HG02759 (cell line): ENCODE results near the gene MFN2.
A peak's percentile ranks its signal among the peaks of the same experiment; 100 is the strongest.
"Not testable (repeated sequence)": the region's sequence is repeated elsewhere in the genome, so short reads cannot be mapped to it uniquely, and the experiment has no call there.

ENCODE experiments used
- ATAC-seq: cut with Tn5 transposase; IDR thresholded peaks from one replicate; pipeline ENCODE4 v1.9.1; 2021; ENCODE audit warnings: mild to moderate bottlenecking, moderate library complexity; ENCODE audit not compliant: unreplicated experiment

The MFN2 gene

DNA sequence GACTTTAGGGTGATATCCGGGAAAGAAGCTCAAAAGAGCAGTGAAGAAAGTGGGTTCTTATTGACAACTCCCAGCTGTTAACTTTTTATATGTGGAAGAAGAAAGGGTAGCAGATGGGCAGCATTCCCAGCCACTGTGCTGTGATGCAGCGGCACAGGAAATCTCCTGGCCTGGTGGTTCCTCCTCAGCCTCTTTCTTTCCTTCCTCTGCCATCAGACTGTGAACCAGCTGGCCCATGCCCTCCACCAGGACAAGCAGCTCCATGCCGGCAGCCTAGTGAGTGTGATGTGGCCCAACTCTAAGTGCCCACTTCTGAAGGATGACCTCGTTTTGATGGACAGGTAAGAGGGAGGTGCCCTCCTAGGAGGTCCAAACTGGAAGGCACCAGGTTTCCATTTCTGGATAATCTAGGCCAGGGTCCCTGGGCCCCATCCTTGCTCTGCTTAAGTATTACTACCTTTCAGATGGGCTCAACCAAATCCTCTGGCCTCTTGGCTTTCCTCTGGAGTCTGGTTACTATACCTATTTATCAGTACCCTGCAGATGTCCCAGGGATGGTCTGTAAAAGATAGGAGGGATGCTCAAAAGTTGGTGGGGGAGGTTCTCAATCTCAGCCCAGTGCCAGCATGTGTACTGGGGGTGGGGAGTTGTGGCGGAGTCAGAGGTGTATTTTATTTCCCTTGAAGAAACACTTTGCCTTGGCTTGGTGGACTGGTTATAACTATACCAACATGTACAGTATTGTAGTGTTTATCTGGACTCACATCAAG lies 17.0 kb downstream of the MFN2 start:
- ATAC-seq: no peak

DNA sequence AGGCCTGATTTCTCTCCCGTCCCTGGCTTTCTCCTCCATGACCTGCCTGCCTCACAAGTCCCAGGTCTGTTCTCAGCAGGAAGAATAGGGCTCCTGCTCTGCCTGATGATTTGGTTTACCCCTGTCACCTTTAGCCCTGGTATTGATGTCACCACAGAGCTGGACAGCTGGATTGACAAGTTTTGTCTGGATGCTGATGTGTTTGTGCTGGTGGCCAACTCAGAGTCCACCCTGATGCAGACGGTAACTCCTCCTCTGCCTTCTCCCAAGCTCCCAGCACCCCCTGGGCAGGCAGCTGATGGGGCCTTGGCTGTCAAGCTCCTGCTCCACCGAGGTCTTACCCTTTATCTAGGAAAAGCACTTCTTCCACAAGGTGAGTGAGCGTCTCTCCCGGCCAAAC lies 18.4 kb downstream of the MFN2 start:
- no peak for ATAC-seq

DNA sequence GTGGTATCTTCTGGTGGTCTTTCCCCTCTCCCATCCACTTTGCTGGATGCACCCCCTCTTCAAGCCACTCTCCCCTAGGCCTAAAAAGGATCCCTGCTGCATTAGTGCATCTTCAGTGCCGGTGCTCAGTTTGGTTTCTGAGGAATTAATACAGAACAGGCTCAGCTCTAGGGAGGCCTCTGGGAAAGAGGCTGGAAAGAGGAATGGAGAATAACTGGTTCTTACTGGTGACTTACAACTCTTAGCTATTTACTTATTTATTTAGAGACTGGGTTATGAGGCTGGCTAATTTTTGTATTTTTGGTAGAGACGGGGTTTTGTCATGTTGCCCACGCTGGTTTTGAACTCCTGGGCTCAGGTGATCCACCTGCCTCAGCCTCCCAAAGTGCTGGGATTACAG lies 19.0 kb downstream of the MFN2 start:
- no peak for ATAC-seq

DNA sequence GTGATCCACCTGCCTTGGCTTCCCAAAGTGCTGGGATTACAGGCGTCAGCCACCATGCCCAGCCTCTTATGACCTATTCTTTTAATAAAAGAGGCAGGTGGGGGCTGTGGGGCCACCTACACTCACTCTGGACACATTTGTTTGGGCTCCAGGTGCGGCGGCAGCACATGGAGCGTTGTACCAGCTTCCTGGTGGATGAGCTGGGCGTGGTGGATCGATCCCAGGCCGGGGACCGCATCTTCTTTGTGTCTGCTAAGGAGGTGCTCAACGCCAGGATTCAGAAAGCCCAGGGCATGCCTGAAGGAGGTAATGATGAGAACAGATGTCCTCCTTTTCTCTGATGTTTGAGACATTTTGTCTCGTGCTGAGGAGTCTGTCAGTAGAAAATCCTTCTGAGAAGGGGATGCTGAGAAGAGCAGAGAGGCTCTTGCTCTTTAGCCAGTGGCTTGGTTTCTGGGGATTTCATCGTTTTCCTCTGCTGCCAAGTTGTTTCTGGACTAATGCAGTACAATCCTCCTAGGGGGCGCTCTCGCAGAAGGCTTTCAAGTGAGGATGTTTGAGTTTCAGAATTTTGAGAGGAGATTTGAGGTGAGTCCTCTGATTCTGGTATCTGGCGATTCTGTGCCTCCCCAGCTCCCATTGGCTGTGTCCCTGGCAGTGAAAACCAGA lies 21.1 kb downstream of the MFN2 start:
- no peak for ATAC-seq

DNA sequence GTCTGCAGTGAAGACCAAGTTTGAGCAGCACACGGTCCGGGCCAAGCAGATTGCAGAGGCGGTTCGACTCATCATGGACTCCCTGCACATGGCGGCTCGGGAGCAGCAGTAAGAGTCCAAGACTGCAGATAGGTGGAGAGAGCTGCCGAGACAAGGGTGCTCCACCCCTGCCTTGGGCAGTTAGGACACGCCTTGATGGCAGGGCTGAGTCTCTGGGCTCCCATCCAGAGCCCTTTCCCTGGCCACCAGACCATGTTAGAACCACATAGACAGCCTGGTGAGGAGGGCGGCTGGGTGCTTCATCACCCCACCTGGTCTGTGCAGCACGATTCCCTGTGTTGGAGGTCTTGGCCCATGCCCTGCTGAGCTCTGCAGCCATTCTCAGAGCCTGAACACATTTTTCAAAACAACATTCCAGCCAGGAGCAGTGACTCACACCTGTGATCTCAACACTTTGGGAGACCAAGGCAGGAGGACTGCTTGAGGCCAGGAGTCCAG lies 21.8 kb downstream of the MFN2 start:
- no peak for ATAC-seq

DNA sequence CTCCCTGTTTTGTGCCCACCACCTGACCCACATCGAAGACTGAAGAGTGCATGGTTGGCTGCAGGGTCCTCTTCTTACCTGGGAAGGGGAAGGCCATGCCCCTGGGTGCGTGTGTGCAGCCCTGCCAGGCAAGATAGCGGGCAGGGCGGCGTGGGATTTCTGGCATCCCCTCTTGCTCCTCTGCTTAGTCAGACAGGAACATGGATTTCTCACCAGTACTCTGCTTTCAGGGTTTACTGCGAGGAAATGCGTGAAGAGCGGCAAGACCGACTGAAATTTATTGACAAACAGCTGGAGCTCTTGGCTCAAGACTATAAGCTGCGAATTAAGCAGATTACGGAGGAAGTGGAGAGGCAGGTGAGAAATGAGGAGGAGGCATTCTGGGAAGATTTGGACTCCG lies 23.5 kb downstream of the MFN2 start:
- no peak for ATAC-seq

DNA sequence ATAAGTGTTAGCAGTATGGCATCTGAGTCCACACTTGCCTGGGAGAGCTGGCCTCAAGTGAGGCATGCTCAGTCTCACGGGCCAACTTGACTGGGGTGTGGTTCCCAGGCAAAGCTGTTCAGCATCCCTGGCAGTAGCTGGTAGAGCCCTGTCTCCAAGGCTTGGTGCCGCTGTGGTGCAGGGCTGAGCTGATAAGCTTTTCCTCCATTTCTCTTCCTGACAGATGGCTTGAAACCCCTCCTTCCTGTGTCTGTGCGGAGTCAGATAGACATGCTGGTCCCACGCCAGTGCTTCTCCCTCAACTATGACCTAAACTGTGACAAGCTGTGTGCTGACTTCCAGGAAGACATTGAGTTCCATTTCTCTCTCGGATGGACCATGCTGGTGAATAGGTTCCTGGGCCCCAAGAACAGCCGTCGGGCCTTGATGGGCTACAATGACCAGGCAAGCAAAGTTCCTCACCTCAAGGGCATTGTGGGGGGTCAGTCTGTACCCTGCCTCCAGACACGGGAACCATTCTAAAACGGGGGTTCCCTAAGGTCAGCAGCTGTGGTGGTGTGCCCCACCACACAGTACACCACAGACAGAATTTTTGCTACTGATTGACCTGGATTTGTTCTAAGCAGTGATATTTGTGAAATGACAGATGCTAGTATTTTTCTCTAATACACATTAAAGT lies 25.4 kb downstream of the MFN2 start:
- peak; percentile 47 for ATAC-seq

DNA sequence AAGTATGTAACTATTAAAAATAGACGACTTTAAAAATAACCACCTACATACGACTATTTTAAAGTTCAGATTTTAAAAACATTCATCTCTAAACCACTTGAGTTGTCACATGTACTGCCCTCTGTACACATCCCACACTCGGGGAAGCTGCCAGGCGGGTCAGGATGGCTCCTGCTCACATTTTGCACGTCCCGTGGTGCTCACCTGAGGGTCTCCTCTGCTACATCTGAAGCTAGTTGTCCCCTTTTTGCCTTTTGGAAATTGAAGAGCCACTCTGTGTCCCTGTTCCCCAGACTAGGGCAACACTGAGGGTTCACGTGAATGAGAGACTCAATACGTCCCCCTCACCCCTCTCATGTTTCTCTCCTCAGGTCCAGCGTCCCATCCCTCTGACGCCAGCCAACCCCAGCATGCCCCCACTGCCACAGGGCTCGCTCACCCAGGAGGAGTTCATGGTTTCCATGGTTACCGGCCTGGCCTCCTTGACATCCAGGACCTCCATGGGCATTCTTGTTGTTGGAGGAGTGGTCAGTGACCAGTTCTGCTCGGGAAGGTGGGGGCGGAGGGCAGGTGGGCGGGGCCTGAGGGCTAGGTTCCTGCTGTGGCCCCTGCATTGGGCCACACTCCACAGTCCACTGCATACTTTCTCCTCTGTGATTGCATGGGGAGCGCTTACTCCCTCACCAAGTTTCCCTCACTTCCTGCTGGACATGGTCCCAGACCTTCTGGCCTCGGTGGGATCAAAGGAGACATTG lies 26.1 kb downstream of the MFN2 start:
- peak; percentile 12 for ATAC-seq

DNA sequence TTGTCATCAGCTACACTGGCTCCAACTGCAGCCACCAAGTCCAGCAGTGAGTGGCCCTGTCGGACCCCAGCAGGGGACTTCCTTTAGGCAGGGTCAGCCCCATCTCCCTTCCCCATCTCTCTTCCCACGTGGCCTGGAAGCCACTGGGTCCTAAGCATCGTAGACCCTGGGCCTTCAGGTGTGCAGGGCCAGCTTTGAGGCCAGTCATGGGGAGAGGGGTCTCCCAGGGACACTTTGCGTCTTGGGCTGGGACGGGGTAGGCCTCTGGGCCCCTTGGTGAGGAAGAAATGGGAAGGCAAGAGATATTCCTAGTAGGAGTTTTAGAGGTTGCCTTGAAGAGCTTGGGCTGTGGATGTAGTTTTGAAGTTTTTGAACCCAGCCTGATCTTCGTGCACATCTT lies 27.0 kb downstream of the MFN2 start:
- no peak for ATAC-seq

DNA sequence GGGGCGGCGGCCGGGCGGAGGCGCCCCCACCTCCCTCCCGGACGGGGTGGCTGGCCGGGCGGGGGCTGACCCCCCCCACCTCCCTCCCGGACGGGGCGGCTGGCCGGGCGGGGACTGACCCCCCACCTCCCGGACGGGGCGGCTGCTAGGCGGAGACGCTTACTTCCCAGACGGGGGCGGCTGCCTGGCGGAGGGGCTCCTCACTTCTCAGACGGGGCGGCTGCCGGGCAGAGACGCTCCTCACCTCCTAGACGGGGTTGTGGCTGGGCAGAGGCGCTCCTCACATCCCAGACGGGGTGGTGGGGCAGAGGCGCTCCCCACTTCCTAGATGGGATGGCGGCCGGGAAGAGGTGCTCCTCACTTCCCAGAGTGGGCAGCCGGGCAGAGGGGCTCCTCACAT lies 28.1 kb downstream of the MFN2 start:
- not testable (repeated sequence) for ATAC-seq

DNA sequence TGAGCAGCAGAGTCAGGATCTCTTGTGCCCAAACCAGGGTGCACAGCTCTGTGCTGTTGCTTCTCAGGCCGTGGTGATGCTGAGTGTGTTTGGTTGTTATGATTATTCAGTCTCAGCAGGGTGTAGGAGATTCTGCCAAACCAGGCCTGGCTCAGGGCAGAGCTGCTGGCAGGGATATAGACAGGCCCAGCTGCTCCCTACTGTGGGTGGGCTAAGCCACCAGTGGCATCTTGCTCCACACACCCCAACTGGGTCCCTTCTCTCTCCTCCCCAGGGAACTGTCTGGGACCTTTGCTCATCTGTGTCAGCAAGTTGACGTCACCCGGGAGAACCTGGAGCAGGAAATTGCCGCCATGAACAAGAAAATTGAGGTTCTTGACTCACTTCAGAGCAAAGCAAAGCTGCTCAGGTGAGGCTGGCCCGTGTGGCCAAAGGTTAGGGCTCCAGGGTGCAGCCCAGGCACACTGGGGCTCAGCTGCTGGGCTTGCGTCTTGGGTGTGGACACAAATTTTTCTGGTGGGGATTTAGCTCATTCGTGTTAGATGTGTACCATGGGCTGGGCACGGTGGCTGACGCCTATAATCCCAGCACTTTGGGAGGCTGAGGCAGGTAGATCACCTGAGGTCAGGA lies 29.2 kb downstream of the MFN2 start:
- ATAC-seq: no peak

DNA sequence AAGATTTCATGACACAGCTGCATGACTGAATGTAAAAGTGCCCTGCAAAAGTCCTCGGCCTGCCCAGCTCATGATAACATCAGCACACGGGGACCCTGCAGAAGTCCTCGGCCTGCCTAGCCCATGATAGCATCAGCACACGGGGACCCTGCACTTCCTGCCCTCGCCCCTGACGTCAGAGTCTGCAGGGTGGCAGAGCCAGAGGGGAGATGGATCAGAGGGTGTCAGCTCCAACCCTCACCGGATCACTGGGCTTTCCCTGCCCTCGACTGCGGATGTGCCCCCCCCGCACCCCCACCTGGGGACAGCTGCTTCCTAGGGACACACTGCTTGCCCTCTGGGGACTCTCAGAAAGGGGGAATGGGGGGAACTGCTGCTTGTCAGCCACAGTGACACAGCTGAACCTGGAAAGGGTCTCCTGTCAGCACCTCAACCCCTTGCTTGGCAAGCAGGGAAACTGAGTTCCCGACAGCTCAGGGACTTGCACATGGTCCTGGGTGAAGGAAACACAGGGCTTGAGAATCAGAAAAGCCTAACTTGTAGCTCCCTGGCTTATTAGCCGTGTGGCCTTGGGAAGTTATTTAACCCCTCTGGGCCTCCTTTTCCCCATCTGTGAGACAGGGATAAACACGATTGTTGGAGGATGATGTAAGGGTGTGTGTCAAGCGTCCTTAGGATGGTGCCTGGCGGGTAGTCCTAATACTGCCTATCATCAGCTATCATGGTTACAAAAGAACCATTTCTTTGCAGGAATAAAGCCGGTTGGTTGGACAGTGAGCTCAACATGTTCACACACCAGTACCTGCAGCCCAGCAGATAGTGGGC lies 30.7 kb downstream of the MFN2 start:
- no peak for ATAC-seq

DNA sequence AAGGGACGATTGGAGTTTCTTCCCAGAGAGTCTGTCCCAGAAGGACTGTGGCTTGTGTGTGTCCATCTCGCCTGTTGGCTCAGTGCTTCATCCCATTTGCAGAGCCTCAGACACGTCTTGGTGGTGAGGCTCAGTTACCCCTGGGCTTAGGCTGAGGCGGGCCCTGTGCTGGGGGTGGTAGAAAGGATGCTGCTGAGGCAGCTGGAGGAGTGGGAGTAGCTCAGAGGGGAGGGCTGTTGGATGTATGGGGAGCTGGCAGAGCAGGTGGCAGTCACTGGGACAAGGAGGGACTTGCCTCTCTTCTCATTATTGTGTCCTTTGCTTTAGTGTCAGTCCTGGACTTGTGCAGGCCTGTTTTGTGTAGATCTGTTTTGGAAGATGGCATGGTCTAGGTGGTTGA lies 31.8 kb downstream of the MFN2 start:
- ATAC-seq: no peak

DNA sequence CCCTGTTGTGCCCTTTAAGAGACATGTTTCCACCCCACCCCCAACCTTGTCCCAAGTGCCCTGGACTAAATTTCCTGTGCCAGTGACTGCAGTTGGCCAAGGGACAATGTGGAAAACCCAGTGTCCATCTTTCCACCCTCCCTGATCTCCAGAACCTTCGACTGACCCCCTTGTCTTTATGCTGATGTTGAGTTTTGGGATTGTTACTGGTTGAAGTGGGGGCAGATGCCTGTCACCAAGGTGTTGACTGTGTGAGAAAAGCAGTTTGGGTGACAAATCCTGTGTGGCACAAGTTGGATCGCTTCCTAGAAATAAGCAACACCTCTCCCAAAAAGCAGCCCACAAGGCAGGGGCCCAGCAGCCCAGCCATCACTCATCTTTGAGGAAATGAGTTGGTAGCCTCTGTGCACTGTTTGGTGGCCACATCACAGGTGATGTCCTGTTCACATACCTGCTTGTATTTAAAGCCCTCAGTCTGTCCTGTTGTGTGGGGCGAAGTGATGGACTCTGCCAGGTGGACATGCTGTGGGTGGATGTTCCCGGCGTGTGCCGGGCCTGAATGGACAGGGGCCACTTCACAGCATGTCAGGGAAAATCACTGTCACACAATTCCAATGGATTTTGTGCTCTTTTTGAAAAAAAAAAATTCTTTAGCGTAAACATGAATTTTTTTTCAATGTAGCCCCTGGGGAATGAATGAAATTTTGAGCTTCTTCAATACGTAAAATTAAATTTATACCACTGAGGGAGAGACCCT lies 32.5 kb downstream of the MFN2 start:
- no peak for ATAC-seq

DNA sequence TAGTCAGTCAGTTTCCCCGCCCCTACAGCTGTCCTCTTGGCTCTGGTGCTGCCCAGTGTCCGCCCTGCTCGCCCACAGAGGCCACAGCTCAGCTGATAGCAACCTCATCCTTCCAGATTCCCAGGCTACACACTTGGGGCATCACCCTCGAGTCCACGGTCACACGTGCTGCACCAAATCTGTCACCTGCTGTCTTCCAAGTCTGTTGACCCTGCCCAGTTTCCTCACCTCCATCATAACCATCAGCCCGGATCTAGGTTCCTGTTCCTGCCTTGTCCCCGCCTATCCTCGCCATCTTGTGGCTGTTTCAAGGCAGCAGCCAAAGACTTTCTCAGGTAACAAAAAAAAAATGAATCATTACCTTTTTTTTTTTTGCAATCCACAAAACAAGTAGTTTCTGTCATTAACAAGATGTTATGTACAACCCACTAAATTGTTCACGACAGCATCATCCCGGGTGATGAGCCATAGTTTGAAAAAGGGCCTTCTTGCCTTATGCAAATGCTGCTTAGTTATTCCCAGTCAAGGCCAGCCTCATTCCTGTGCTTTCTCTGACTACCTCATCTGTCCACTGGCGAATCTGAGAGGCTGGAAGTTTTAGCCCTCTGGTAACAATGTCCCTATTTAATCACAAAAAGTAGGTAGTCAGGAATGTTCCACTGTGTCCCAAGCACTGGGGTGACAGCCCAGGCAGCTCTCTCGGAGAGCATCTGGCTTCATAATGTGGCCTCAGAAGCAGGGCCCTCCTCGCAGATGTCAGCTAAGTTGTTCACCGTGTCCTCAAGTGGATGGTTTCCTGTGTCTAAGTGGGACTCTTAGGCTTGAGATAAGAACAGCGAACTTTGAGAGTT lies 34.1 kb downstream of the MFN2 start:
- ATAC-seq: no peak

DNA sequence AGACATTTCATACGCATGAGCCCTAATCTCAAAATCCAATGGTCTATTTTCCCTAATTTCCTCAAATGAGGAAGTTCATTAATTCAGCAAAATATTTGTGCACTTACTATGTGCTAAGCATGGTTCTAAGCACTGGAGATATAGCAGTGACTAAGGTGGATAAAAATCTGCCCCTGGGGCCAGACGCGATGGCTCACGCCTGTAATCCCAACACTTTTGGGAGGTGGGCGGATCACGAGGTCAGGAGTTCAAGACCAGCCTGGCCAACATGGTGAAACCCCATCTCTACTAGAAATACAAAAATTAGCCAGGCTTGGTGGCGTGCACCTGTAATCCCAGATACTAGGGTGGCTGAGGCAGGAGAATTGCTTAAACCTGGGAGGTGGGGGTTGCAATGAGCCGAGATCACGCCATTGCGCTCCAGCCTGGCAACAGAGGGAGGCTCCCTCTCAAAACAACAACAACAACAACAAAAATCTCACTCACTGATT lies 34.8 kb downstream of the MFN2 start:
- no peak for ATAC-seq

DNA sequence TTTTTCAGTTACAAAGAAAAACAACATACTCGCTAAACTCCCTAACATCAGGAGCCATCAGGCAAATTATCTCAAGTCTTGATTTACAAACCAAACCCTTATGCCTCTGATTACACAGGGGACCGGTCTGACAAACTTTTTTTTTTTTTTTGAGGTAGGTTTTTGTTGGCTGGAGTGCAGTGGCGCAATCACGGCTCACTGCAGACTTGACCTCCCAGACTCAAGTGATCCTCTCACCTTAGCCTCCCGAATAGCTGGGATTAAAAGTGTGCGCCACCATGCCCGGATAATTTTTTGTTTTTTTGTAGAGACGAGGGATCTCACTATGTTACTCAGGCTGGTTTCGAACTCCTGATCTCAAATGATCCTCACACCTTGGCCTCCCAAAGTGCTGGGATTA lies 35.3 kb downstream of the MFN2 start:
- ATAC-seq: no peak

DNA sequence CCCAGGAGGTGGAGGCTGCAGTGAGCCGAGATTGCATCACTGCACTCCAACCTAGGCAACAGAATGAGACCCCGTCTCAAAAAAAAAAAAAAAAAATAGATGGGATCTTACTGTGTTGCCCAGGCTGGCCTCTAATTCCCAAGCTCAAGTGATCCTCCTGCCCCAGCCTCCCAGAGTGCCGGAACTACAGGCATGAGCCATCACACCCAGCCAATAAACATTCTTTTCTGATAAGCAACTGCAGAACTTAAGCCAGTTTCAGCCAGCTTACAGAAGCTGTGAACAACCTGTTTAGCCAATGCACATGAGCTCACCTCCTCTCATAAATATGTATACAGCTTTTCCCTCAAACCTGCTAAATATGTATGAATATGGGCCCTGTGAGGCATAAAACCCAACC lies 35.9 kb downstream of the MFN2 start:
- no peak for ATAC-seq
